GM12873 (cell line): ENCODE measurements around the gene KLHDC8B.

Source experiments
- TF ChIP-seq, protein P1 (sequence below): IDR thresholded peaks from 2 replicates; pipeline ENCODE4 v1.5.1; 2012; ENCODE audit warnings: low read depth, mild to moderate bottlenecking, moderate library complexity, low read length, control low read depth; ENCODE audit not compliant: insufficient read depth; ENCODE audit errors: missing control alignments

KLHDC8B gene

DNA sequence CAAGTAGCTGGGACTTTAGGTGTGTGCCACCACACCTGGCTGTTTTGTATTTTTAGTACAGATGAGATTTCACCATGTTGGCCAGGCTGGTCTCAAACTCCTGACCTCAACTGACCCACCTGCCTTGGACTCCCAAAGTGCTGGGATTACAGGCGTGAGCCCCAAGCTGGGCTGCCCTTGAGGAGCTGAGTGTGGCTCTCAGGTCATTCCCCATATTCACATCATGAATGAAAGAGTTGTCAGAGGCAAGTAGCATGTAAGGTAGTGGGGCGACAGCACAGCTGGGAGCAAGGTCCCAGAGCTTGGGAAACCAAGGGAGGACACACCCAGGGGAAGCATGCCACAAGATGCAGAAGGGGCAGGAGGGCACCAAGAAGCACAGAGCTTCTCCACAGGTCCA is 10.2 kb upstream of the KLHDC8B start:
- TF ChIP-seq, protein P1, sequence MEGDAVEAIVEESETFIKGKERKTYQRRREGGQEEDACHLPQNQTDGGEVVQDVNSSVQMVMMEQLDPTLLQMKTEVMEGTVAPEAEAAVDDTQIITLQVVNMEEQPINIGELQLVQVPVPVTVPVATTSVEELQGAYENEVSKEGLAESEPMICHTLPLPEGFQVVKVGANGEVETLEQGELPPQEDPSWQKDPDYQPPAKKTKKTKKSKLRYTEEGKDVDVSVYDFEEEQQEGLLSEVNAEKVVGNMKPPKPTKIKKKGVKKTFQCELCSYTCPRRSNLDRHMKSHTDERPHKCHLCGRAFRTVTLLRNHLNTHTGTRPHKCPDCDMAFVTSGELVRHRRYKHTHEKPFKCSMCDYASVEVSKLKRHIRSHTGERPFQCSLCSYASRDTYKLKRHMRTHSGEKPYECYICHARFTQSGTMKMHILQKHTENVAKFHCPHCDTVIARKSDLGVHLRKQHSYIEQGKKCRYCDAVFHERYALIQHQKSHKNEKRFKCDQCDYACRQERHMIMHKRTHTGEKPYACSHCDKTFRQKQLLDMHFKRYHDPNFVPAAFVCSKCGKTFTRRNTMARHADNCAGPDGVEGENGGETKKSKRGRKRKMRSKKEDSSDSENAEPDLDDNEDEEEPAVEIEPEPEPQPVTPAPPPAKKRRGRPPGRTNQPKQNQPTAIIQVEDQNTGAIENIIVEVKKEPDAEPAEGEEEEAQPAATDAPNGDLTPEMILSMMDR = no peak

DNA sequence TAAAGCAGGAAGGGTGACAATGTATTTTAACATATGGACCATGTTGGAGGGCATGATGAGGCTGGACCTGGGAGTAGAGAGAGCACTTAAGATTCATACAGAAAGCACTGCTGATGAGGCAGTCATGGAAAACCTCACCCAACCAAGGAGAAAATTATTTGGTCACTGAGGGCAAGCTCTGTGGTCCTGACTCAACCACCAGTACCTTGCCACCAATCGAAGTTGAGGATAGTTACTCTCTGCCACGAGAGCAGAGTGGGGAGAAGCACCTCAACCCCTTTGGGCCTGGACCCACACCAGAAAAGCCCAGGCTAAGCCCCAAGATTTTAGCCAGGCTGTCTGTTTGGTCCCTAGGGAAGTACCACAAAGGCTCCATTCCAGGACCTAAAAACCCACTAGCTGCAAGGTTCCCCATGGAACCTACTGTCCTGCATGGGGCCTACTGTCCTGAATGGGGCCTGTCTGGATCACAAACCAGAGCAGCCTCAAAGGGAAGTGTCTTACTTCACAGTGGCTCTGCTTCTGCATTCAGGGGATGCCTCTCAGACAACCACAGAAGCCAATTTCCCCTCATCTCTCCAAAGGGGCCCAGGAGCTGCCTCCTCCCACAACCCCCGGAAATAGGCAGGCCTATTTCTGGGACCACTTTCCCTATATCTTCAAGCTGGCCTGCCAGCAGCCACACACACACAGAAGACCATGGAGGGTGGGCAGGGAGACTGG is 9.4 kb upstream of the KLHDC8B start:
- TF ChIP-seq, protein P1 = no peak

DNA sequence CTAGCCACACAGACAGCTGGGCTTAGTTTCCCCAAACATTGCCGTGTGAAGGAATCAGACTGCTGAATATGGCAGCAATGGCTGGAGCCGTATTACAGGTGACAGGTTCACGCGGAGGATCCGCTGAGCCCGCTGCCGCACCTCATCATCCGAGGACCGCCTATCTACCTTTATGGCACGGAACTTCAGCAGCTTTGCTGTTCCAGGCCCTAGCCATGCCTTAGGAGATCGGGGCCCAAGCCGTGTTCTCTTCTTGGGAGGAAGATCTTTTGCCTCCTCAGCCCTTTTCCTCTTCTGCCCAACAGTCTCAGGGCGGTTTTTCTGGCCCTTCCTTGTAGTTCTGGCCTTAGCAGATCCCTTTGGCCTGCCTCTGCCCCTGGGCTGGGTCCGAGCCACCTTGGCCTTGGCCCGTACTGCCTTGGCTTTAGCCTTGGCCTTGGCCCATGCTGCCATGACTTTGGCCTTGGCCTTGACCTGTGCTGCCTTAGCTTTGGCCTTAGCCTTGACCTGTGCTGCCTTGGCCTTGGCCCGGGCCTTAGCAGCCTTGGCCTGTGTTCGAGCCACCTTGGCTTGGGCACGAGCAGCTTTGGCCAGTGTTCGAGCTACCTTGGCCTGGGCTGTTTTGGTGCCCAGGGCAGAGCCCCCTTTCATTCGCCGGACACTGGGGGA is 8.5 kb upstream of the KLHDC8B start:
- TF ChIP-seq, protein P1 = no peak

DNA sequence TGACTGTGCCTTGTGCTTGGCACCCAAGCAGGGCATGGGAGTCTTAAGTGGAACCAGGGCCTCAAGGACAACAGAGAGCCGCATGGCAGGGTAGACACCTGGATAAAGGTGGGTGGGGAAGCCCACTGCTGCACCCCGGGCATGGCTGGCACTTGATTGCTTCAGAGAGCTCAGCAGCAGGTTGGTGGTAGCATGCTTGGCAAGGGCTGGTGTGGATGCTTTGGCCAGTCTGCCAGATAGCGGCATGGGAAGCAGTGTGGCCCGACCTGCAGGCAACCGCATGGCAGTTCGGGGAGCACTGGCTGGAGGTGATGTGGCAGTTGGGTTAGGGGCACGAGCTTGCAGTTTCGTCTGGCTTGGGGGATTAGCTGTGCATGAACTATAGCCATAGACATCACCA is 7.8 kb upstream of the KLHDC8B start:
- TF ChIP-seq, protein P1 = no peak

DNA sequence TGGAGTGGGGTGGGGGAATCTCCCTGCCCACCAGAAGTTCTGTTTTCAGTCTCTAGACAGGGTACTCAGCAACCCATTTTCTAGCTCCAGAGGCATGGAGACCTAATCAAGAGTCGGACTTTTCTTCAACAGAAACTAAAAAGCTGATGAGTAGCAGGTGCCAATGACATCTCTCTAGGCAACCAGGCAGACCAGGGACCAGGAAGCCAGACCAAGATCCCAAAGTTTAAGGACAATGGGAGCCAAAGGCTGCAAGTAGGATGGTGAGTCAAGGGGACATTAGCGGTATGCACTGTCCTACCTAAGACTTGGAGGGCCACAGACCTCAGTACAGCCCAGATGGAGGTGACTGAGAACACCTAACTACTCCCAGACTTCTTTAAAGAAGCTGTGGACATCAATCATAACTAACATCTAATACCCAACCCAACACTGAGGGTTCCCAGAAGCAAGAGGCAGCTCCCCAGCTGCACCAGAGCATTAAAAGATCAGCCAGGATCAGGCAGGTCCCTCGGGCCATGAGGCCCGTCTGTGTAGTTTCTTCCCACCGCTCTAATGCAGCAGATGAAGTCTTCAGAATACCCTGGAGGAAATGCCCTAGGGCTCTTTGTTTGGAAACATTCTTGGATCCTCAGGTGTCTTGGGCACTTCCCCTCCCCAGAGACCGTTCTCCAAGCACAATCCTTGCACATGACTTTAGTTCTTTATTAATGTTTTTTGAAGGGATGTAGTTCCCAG is 6.2 kb upstream of the KLHDC8B start:
- TF ChIP-seq, protein P1 = no peak

DNA sequence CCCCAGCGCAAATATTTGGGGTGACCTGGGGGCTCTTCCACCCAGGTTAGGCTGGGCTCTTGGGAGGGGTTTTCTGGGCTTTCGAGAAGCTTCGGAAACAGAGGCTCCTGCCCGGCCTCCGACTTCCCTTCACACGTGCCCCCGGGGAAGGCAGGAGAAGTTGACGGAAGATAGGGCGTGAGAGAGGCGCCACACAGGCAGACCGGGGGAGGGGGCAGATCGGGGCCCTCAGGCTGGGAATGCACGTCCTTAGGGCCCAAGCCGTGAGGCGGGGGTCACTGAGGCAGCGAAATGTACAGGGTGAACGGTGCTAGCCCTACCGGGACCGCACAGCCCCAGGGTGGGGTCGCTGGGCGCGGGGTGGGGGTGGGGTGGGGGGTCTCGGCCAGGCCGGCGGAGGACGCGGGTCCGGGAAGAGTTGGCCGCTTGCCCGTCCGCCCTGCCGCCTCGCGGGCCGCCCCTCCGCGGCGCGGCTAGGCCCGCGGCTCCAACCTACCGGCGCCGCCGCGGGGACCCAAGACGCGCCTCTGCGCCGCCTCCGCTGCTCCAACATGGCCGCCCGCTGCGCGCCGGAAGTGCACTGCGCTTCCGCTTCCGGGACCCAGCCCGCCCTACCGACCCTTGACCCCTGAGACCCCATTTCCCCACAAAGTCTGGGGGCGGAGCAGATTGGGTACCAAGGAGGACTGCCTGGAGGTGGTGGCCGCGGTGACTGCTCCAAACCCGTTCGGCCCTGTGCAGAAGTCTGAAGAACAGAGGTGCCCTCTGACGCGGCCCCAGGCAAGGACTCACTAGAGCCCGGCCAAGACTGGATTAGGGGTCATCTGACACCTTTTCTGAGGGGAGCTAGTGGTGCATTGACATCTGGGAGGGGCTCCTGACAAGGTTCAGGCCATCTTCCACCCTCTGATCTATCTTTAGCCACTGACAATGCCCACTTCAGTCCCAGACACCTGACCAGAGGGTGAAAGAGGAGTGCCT is 5.3 kb upstream of the KLHDC8B start, which contains the start of gene CCDC71:
Gene CCDC71, minus strand, starts transcription at position 561 of the 981 bp plus-strand sequence. CDS start 2,123 bp downstream, outside the sequence.
- TF ChIP-seq, protein P1 = no peak
